ENCODE data around the gene DTX3L.

DNA sequence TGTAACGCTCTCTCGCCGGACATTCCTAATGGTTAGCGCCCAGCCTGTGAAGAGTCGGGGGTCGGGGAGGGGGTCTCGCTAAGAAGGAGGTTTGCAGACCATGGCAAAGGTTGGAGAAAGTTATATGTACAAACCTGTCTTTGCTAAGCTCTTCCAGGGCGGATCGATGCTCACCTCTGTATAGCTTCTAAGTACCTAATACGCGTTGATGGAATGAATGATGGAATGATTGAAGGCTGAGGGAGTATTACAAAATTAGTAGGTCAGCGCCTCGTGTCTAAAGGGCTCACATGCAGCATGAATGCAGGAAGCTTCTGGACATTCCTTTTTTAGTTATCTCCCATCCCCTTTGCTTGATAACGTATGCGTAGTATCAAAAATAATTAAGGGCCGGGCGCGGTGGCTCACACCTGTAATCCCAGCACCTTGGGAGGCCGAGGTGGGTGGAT is 49.1 kb upstream of the DTX3L start:
- TF ChIP-seq CTCF (conservative IDR thresholded peaks at IDR 0.05; ENCODE audit: low read depth, low read length): no peak
- no peak for TF ChIP-seq EZH2 (IDR thresholded peaks at IDR 0.05; ENCODE audit: borderline replicate concordance, low read depth, low read length, poor library complexity, severe bottlenecking)

All from A673 (cell line).